K562 (cell line): ENCODE results near the gene TIMM17A.
A peak's percentile ranks its signal among the peaks of the same experiment; 100 is the strongest.

ENCODE experiments used
- ERF ChIP-seq: fragments of 450-650 bp; formaldehyde crosslinking; IDR thresholded peaks from 2 replicates; pipeline ENCODE4 v1.4.0; 2020; ENCODE audit warnings: mild to moderate bottlenecking, mixed read lengths
- GTF2A2 ChIP-seq: IDR thresholded peaks from 2 replicates; pipeline ENCODE4 v1.6.1; 2016; ENCODE audit warnings: mild to moderate bottlenecking, missing genetic modification characterization, missing compliant biosample characterization
- MTA3 ChIP-seq: fragments of 450-650 bp; formaldehyde crosslinking; IDR thresholded peaks from 2 replicates; pipeline ENCODE4 v1.6.1; 2017; ENCODE audit warnings: mild to moderate bottlenecking, borderline replicate concordance
- SMC3 ChIP-seq: conservative IDR thresholded peaks from 2 replicates; pipeline ENCODE4 v1.6.1; 2011; ENCODE audit warnings: low read depth, low read length, improper control_type of control experiment; ENCODE audit not compliant: insufficient read depth
- SRF ChIP-seq, 2 experiments: fragments of 250-450, 450-650 bp in 1 of 2; sonication (Bioruptor Pico) in 1 of 2; sonication (generic) in 1 of 2; formaldehyde crosslinking; IDR thresholded peaks; 2 replicates each; pipeline versions ENCODE4 v1.5.0 to v1.5.1; 2020 to 2022; ENCODE audit warnings: mild to moderate bottlenecking in 1 of 2, missing genetic modification reagents in 1 of 2
- STAT6 ChIP-seq: sonication (generic); formaldehyde crosslinking; IDR thresholded peaks from 2 replicates; pipeline ENCODE4 v1.8.1; 2023; ENCODE audit warnings: mild to moderate bottlenecking, missing genetic modification reagents
- TAF1 ChIP-seq: IDR thresholded peaks from 2 replicates; pipeline ENCODE4 v1.6.1; 2011; ENCODE audit warnings: mild to moderate bottlenecking, low read length, moderate library complexity; ENCODE audit not compliant: insufficient read depth, control insufficient read depth, severe bottlenecking; ENCODE audit errors: extremely low read depth
- ZNF165 ChIP-seq: fragments of 250-450 bp; sonication (Bioruptor Pico); IDR thresholded peaks from 2 replicates; pipeline ENCODE4 v1.4.0; 2020; ENCODE audit warnings: borderline replicate concordance
- TF ChIP-seq, protein P1 (sequence below), 2 experiments: fragments of 200-800 bp in 1 of 2; sonication (Bioruptor generic) in 1 of 2; sonication (generic) in 1 of 2; formaldehyde crosslinking in 1 of 2; IDR thresholded peaks in 1 of 2; conservative IDR thresholded peaks in 1 of 2; 2 replicates each; pipeline versions ENCODE4 v1.5.0 to v1.6.1; 2016 to 2020; ENCODE audit warnings: missing compliant biosample characterization in 1 of 2, missing genetic modification characterization in 1 of 2, missing genetic modification reagents in 1 of 2
- TF ChIP-seq, protein P2 (sequence below): fragments of 150-350 bp; IDR thresholded peaks from 2 replicates; pipeline ENCODE4 v1.6.1; 2014; ENCODE audit warnings: low read depth, mild to moderate bottlenecking, low read length, borderline replicate concordance
- TF ChIP-seq, protein P3 (sequence below), 3 experiments: IDR thresholded peaks in 2 of 3; conservative IDR thresholded peaks in 1 of 3; 2 replicates each; pipeline ENCODE4 v1.5.1; 2011 to 2012; ENCODE audit warnings: low read length in 3 of 3, mild to moderate bottlenecking in 3 of 3, control low read depth in 2 of 3, improper control_type of control experiment in 1 of 3, inconsistent platforms in 1 of 3, low read depth in 1 of 3, mixed read lengths in 1 of 3, moderate library complexity in 1 of 3; ENCODE audit not compliant: insufficient read depth in 2 of 3
- TF ChIP-seq, protein P4 (sequence below): fragments of 450-650 bp; formaldehyde crosslinking; IDR thresholded peaks from 2 replicates; pipeline ENCODE4 v1.4.0; 2020; ENCODE audit warnings: mild to moderate bottlenecking, moderate library complexity

- TF ChIP-seq, protein P1, sequence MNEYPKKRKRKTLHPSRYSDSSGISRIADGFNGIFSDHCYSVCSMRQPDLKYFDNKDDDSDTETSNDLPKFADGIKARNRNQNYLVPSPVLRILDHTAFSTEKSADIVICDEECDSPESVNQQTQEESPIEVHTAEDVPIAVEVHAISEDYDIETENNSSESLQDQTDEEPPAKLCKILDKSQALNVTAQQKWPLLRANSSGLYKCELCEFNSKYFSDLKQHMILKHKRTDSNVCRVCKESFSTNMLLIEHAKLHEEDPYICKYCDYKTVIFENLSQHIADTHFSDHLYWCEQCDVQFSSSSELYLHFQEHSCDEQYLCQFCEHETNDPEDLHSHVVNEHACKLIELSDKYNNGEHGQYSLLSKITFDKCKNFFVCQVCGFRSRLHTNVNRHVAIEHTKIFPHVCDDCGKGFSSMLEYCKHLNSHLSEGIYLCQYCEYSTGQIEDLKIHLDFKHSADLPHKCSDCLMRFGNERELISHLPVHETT (CRISPR knock-in tag; conservative IDR thresholded peaks at IDR 0.05 in 1 of 2, IDR thresholded peaks at IDR 0.05 in 1 of 2), result no peak; a peak in 1 of 4 replicates
- TF ChIP-seq ERF (no peak), SMC3 (no peak), GTF2A2 (tag) (no peak), SRF (CRISPR knock-in tag; IDR thresholded peaks at IDR 0.05) (no peak), MTA3 (no peak), TAF1 (no peak), ZNF165 (CRISPR knock-in tag) (no peak), STAT6 (CRISPR knock-in tag) (no peak)
- TF ChIP-seq, protein P2, sequence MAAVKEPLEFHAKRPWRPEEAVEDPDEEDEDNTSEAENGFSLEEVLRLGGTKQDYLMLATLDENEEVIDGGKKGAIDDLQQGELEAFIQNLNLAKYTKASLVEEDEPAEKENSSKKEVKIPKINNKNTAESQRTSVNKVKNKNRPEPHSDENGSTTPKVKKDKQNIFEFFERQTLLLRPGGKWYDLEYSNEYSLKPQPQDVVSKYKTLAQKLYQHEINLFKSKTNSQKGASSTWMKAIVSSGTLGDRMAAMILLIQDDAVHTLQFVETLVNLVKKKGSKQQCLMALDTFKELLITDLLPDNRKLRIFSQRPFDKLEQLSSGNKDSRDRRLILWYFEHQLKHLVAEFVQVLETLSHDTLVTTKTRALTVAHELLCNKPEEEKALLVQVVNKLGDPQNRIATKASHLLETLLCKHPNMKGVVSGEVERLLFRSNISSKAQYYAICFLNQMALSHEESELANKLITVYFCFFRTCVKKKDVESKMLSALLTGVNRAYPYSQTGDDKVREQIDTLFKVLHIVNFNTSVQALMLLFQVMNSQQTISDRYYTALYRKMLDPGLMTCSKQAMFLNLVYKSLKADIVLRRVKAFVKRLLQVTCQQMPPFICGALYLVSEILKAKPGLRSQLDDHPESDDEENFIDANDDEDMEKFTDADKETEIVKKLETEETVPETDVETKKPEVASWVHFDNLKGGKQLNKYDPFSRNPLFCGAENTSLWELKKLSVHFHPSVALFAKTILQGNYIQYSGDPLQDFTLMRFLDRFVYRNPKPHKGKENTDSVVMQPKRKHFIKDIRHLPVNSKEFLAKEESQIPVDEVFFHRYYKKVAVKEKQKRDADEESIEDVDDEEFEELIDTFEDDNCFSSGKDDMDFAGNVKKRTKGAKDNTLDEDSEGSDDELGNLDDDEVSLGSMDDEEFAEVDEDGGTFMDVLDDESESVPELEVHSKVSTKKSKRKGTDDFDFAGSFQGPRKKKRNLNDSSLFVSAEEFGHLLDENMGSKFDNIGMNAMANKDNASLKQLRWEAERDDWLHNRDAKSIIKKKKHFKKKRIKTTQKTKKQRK, result no peak
- TF ChIP-seq, protein P3, sequence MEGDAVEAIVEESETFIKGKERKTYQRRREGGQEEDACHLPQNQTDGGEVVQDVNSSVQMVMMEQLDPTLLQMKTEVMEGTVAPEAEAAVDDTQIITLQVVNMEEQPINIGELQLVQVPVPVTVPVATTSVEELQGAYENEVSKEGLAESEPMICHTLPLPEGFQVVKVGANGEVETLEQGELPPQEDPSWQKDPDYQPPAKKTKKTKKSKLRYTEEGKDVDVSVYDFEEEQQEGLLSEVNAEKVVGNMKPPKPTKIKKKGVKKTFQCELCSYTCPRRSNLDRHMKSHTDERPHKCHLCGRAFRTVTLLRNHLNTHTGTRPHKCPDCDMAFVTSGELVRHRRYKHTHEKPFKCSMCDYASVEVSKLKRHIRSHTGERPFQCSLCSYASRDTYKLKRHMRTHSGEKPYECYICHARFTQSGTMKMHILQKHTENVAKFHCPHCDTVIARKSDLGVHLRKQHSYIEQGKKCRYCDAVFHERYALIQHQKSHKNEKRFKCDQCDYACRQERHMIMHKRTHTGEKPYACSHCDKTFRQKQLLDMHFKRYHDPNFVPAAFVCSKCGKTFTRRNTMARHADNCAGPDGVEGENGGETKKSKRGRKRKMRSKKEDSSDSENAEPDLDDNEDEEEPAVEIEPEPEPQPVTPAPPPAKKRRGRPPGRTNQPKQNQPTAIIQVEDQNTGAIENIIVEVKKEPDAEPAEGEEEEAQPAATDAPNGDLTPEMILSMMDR (IDR thresholded peaks at IDR 0.05 in 2 of 3, conservative IDR thresholded peaks at IDR 0.05 in 1 of 3; ENCODE audit: insufficient read depth in 2 of 3, low read depth in 1 of 3, low read length in 3 of 3), result peak in 1 of 3 experiments; percentile 30; a peak in 2 of 6 replicates
- TF ChIP-seq, protein P4, sequence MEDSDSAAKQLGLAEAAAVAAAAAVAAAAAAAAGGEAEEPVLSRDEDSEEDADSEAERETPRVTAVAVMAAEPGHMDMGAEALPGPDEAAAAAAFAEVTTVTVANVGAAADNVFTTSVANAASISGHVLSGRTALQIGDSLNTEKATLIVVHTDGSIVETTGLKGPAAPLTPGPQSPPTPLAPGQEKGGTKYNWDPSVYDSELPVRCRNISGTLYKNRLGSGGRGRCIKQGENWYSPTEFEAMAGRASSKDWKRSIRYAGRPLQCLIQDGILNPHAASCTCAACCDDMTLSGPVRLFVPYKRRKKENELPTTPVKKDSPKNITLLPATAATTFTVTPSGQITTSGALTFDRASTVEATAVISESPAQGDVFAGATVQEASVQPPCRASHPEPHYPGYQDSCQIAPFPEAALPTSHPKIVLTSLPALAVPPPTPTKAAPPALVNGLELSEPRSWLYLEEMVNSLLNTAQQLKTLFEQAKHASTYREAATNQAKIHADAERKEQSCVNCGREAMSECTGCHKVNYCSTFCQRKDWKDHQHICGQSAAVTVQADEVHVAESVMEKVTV (CRISPR knock-in tag), result no peak
Observed at GRCh38 chr1:201916649-201917249, 38.6 kb upstream of the TIMM17A start.
